ENCODE results near the gene ITGB7.

Gene ITGB7

GRCh38 chr12:53230108-53230845, 23.2 kb upstream of the ITGB7 start:
- DNase-seq (ENCODE audit: extremely low read depth in 1 of 2, low read depth in 1 of 2), result no peak

GRCh38 chr12:53229454-53229853, 22.4 kb upstream of the ITGB7 start:
- DNase-seq (ENCODE audit: extremely low read depth in 1 of 2, low read depth in 1 of 2), result no peak

GRCh38 chr12:53227836-53228235, 20.8 kb upstream of the ITGB7 start:
- DNase-seq (ENCODE audit: extremely low read depth in 1 of 2, low read depth in 1 of 2), result no peak

DNA sequence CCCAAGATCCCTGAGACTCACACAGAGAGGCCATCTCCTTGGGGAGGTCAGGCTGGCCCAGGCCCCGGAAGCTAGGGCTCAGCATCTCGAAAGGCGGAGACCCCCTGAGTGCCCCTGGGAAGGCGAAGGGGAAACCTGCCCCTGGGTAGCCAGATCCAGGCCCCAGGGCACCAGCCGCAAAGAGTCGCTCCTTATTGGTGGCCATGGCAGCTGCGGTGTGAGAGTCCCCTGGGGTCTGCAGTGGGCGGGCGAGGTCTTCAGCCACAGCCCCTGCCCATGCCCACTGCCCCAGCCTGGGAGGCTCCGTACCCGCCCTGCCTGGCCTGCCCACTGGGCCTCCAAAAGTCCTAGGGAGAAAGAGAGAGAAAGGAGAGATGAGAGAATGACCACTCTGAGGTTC, 20.3 kb upstream of the ITGB7 start:
- DNase-seq (ENCODE audit: extremely low read depth in 1 of 2, low read depth in 1 of 2), result no peak

DNA sequence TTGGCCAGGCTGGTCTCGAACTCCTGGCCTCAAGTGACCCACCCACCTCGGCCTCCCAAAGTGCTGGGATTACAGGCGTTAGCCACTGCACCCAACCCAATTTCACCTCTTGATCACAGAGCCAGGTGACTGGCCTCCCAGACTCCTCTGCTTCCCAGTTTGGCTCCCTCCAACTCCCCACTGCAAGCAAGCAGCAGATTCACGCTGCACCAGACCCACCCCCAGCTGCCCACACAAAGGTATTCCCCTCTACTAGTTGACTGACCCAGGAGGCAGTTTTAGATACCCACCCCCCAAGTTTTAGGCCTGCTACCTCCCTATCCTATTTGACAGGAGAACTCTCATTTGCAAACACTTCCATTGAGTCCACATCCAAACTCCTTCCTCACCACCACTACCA, 19.8 kb upstream of the ITGB7 start:
- DNase-seq (ENCODE audit: extremely low read depth in 1 of 2, low read depth in 1 of 2), result no peak

DNA sequence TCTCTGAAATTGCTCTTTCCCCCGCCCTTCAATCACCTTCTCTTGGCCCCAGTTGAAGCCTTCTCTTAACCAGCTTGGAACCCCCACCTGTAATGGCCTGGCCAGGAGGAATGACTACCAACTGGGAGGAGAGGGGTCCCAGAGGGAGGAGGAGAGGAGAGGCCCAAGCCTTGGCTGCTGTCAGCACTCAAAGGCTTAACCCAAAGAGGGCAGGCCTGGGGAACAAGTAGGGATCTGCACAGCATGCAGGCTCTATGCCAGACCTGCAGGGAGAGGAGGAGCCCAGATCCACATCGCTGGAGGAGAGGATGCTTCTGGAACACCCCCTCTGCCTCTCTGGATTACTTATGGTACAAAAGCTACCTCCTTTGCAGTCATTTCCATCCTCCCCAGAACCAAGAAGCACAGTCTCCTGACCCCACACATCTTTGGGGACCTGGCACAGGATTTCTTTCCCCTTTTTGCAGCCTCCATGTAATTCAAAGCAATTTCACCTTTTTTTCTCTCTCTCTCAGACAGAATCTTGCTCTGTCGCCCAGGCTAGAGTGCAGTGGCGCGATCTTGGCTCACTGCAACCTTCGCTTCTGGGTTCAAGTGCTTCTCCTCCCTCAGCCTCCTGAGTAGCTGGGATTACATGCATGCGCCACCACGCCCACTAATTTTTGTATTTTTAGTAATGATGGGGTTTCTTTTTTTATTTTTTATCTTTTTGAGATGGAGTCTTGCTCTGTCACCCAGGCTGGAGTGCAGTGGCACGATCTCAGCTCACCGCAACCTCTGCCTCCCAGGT, 18.8 kb upstream of the ITGB7 start:
- DNase-seq (ENCODE audit: extremely low read depth in 1 of 2, low read depth in 1 of 2), result no peak

GRCh38 chr12:53224897-53225634, 18.0 kb upstream of the ITGB7 start:
- no peak for DNase-seq (ENCODE audit: extremely low read depth in 1 of 2, low read depth in 1 of 2)

GRCh38 chr12:53224061-53224896, 17.2 kb upstream of the ITGB7 start:
- no peak for DNase-seq (ENCODE audit: extremely low read depth in 1 of 2, low read depth in 1 of 2)

DNA sequence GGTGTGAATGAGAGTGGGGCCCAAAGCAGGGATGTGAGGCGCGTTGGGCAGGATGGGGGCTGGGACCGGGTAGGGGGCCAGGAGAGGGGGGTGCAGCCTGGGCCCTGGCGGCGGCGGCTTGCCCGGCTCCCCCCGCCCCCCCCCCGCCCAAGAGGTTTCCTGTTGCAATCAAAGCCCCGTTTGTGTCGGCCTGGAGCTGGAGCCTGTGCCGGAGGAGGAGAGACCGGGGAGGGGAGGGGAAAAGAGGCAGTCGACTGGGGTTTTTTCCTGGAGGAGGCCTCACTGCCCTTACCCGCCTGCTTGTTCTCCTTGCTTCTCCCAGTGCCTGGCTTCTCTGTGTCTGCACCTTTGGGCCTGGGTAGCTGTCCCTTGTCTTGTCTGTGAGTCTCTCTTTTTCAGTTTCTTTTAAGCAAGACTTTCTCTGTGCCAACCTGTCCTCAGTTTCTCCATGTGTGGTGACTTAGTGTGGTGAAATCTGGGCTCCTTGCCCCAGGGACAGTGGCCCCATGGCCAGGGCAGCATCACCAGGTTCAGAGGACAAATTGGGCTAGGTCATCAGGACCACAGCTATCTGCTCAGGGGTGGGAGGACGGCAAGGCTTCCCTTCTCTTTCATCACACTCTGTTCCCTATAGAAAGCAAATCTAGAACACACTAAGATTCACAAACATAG, 16.5 kb upstream of the ITGB7 start:
- no peak for DNase-seq (ENCODE audit: extremely low read depth in 1 of 2, low read depth in 1 of 2)

GRCh38 chr12:53222806-53223261, 15.8 kb upstream of the ITGB7 start:
- DNase-seq (ENCODE audit: extremely low read depth in 1 of 2, low read depth in 1 of 2), result no peak

DNA sequence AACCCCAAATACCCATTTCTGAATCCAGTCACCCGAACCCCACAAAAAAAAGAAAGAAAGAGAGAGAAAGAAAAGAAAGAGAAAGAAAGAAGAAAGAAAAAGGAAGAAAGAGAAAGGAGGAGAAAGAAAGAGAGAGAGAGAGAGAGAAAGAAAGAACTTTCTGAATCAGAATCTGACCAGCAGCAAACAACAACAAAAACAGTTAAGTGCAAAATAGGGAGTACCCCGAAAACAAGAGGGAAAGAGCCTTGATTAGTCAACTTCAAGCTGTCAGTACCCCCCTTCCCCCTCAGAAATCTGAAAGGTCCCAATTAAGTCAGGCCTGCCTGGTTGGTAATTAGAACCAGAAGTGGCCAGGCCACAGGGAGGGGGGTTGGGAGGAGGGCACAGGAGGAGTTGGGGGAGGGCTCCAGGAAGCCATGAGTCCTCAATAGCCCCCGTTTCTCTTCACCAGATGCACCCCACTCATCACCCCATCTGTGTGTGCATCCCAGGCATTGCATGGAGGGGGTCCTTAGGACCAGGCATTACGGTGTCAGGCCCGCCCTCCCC, 15.2 kb upstream of the ITGB7 start:
- DNase-seq (ENCODE audit: extremely low read depth in 1 of 2, low read depth in 1 of 2), result no peak

GRCh38 chr12:53221203-53222080, 14.4 kb upstream of the ITGB7 start:
- no peak for DNase-seq (ENCODE audit: extremely low read depth in 1 of 2, low read depth in 1 of 2)

- DNase-seq (ENCODE audit: extremely low read depth in 1 of 2, low read depth in 1 of 2), result peak in 1 of 2 donors; percentile 70
Measured at GRCh38 chr12:53220694-53221202, 13.7 kb upstream of the ITGB7 start.

- peak in 1 of 2 donors; percentile 62 for DNase-seq (ENCODE audit: extremely low read depth in 1 of 2, low read depth in 1 of 2)
Measured at GRCh38 chr12:53219956-53220693, 13.1 kb upstream of the ITGB7 start.

DNA sequence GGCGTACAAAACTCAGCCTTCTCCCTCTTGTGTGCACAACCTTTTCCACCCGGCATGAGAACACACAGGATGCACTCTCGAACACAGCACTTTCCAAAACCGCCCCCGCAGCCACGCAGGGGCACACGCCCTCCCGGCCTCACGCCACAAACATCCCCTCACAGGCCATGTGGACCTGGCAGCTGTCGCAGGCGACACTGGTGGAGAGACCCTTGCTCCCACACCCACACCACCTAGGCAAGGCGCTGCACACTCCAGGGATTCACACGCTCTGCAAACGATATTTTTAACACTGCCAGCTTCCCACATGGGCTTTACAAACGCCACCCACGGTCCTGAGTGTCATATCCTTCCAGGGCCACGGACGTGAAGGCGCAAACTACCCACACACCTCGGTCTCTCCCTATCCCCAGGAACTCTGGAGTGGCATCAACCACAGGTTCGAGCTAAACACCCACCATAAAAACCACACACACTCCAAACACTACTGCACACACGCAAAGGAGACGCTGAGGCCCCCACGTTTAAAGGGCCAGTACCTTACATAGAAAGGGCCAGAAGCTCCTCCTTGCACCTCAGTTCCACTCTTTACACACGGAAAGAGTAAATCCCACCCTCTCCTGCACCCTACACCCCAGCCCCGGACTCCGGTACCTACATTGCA, 12.4 kb upstream of the ITGB7 start:
- DNase-seq (ENCODE audit: extremely low read depth in 1 of 2, low read depth in 1 of 2), result peak in 1 of 2 donors; percentile 50

- DNase-seq (ENCODE audit: extremely low read depth in 1 of 2, low read depth in 1 of 2), result no peak
Measured at GRCh38 chr12:53218551-53219291, 11.7 kb upstream of the ITGB7 start.

GRCh38 chr12:53217931-53218307, 10.9 kb upstream of the ITGB7 start:
- DNase-seq (ENCODE audit: extremely low read depth in 1 of 2, low read depth in 1 of 2), result no peak

All from activated CD8-positive, alpha-beta memory T cell treated with anti-CD3 and anti-CD28 coated beads for 1 hour (primary cell).